ENCODE data around the gene TRAT1.

Gene TRAT1, protein sequence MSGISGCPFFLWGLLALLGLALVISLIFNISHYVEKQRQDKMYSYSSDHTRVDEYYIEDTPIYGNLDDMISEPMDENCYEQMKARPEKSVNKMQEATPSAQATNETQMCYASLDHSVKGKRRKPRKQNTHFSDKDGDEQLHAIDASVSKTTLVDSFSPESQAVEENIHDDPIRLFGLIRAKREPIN

GRCh38 chr3:108822123-108822897 is at the start of gene TRAT1:
Gene TRAT1, plus strand, starts transcription at chr3:108822786. Its CDS starts 142 bp downstream, at chr3:108822928.
- H3K27ac ChIP-seq, result no peak within 1 kb of the TSS
- in situ Hi-C loops (cut with HindIII; ENCODE audit: low pct_ligation_motif_present, low sequenced_read_pairs), result no loop called here

GRCh38 chr3:108775649-108776048 is 46.9 kb upstream of the TRAT1 start:
- no peak overlapping the region for H3K27ac ChIP-seq
- H3K4me3 ChIP-seq (ENCODE audit: low read depth, low read length), result no peak overlapping the region
- in situ Hi-C loops (cut with HindIII; ENCODE audit: low pct_ligation_motif_present, low sequenced_read_pairs), result no loop called here
- TF ChIP-seq, protein P1, sequence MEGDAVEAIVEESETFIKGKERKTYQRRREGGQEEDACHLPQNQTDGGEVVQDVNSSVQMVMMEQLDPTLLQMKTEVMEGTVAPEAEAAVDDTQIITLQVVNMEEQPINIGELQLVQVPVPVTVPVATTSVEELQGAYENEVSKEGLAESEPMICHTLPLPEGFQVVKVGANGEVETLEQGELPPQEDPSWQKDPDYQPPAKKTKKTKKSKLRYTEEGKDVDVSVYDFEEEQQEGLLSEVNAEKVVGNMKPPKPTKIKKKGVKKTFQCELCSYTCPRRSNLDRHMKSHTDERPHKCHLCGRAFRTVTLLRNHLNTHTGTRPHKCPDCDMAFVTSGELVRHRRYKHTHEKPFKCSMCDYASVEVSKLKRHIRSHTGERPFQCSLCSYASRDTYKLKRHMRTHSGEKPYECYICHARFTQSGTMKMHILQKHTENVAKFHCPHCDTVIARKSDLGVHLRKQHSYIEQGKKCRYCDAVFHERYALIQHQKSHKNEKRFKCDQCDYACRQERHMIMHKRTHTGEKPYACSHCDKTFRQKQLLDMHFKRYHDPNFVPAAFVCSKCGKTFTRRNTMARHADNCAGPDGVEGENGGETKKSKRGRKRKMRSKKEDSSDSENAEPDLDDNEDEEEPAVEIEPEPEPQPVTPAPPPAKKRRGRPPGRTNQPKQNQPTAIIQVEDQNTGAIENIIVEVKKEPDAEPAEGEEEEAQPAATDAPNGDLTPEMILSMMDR (IDR thresholded peaks at IDR 0.05; ENCODE audit: low read depth, low read length, missing control alignments), result no peak
- no peaks in the 10 kb centered on the region for H3K27me3 ChIP-seq (replicated peaks)
- no peaks in the 10 kb centered on the region for H3K36me3 ChIP-seq (replicated peaks)
- no peak for DNase-seq

More at GRCh38 chr3:108822123-108822897, at the start of gene TRAT1:
- Histone ChIP-seq H3K36me3 (replicated peaks) (no peaks in the 10 kb centered on the region), H3K4me3 (ENCODE audit: low read depth, low read length) (no peak within 1 kb of the TSS), H3K27me3 (replicated peaks) (no peaks in the 10 kb centered on the region)
- no peak for DNase-seq
- TF ChIP-seq, protein P1 (IDR thresholded peaks at IDR 0.05; ENCODE audit: low read depth, low read length, missing control alignments), result no peak

DNA sequence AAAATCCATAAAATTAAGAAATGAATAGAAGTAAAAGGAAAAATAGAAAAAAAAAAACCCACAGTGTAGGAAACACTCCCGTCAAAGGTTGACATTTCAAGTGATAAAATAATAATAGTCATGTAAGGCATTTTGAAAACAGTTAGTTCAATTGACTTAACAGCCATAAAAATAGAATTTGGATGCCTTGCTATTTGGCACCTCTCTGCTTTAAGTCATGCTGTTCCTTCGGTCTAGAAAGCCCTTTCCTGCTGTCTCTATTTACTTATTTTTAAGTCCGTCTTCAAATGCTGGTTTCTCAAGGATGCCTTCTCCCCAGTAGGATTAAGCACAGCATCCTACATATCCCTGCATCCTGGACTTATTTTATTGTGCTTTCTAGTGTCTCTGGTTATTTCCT is 43.1 kb upstream of the TRAT1 start:
- DNase-seq, result no peak
- Histone ChIP-seq H3K4me3 (ENCODE audit: low read depth, low read length) (no peak overlapping the region), H3K27me3 (replicated peaks) (no peaks in the 10 kb centered on the region), H3K36me3 (replicated peaks) (no peaks in the 10 kb centered on the region), H3K27ac (no peak overlapping the region)
- TF ChIP-seq, protein P1 (IDR thresholded peaks at IDR 0.05; ENCODE audit: low read depth, low read length, missing control alignments), result no peak
- in situ Hi-C loops (cut with HindIII; ENCODE audit: low pct_ligation_motif_present, low sequenced_read_pairs), result no loop called here

GRCh38 chr3:108780235-108780634 is 42.4 kb upstream of the TRAT1 start:
- TF ChIP-seq, protein P1 (IDR thresholded peaks at IDR 0.05; ENCODE audit: low read depth, low read length, missing control alignments), result no peak
- Histone ChIP-seq H3K27ac (no peak overlapping the region), H3K27me3 (replicated peaks) (no peaks in the 10 kb centered on the region), H3K4me3 (ENCODE audit: low read depth, low read length) (no peak overlapping the region), H3K36me3 (replicated peaks) (no peaks in the 10 kb centered on the region)
- no peak for DNase-seq
- in situ Hi-C loops (cut with HindIII; ENCODE audit: low pct_ligation_motif_present, low sequenced_read_pairs), result no loop called here

GRCh38 chr3:108791473-108791872 is 31.1 kb upstream of the TRAT1 start:
- TF ChIP-seq, protein P1 (IDR thresholded peaks at IDR 0.05; ENCODE audit: low read depth, low read length, missing control alignments), result no peak
- no peaks in the 10 kb centered on the region for H3K27me3 ChIP-seq (replicated peaks)
- H3K27ac ChIP-seq, result no peak overlapping the region
- H3K36me3 ChIP-seq (replicated peaks), result no peaks in the 10 kb centered on the region
- no peak for DNase-seq
- no peak overlapping the region for H3K4me3 ChIP-seq (ENCODE audit: low read depth, low read length)
- in situ Hi-C loops (cut with HindIII; ENCODE audit: low pct_ligation_motif_present, low sequenced_read_pairs), result no loop called here
